B cell (primary cell): Measurements from ENCODE around the gene PTPRG. TPM values are rescaled to one million over a fixed set of nuclear protein-coding genes. Genes with fewer than 3 reads are reported as not detected.

Experiments
- ATAC-seq: fragments of 200-7000 bp; cut with Tn5 transposase; one replicate; pipeline ENCODE4 v1.10.0; 2021; ENCODE audit warnings: low read depth, mild to moderate bottlenecking, moderate number of reproducible peaks, moderate library complexity
- CTCF ChIA-PET: fragments of 350-600 bp; sonication (Branson Sonifier 250); formaldehyde crosslinking; loops from one replicate; lab custom pipeline; 2021; ENCODE audit warnings: antibody characterized with exemption, inconsistent platforms; lab: Charles Lee
- POLR2A ChIA-PET: fragments of 350-600 bp; sonication (Branson Sonifier 250); formaldehyde crosslinking; loops from one replicate; lab custom pipeline; 2021; ENCODE audit warnings: antibody characterized with exemption; lab: Charles Lee
- DNase-seq: peaks from one replicate; pipeline ENCODE4 v3.0.0; 2013
- H2AFZ ChIP-seq: 2 replicates; pipeline ENCODE4 v1.6.1; 2012; ENCODE audit warnings: mild to moderate bottlenecking, low read depth, low read length; ENCODE audit not compliant: insufficient read depth, poor library complexity, severe bottlenecking
- H3K27ac ChIP-seq, 2 donors: 1 replicate in 1 of 2; 2 replicates in 1 of 2; pipeline ENCODE4 v1.5.1; 2012 to 2013; ENCODE audit warnings: low read length in 2 of 2, mild to moderate bottlenecking in 2 of 2, moderate library complexity in 1 of 2
- H3K27me3 ChIP-seq, 4 experiments: fragments of 200-600 bp in 1 of 4; sonication (generic) in 1 of 4; replicated peaks in 1 of 4; 1 replicate in 2 of 4; 2 replicates in 2 of 4; pipeline versions ENCODE4 v1.6.1 to v1.7.0; 2013 to 2016; ENCODE audit warnings: low read length in 3 of 4, mild to moderate bottlenecking in 2 of 4, mixed read lengths in 1 of 4, moderate library complexity in 1 of 4; ENCODE audit not compliant: insufficient read depth in 4 of 4, control insufficient read depth in 3 of 4; ENCODE audit errors: control extremely low read depth in 1 of 4
- H3K36me3 ChIP-seq, 2 experiments: replicated peaks in 1 of 2; 1 replicate in 1 of 2; 2 replicates in 1 of 2; pipeline versions ENCODE4 v1.6.1 to v1.7.1; 2013; ENCODE audit warnings: low read length in 1 of 2; ENCODE audit not compliant: insufficient read depth in 2 of 2, control insufficient read depth in 1 of 2; ENCODE audit errors: control extremely low read depth in 1 of 2, extremely low read depth in 1 of 2
- H3K4me1 ChIP-seq, 2 donors: fragments of 200-600 bp in 1 of 2; sonication (generic) in 1 of 2; 1 replicate in 1 of 2; 2 replicates in 1 of 2; pipeline versions ENCODE4 v1.5.1 to v1.6.1; 2013 to 2017; ENCODE audit warnings: low read length in 2 of 2; ENCODE audit not compliant: control insufficient read depth in 2 of 2, insufficient read depth in 2 of 2
- H3K4me2 ChIP-seq: replicated peaks from 2 replicates; pipeline ENCODE3; 2012; ENCODE audit warnings: mild to moderate bottlenecking, low read depth, low read length; ENCODE audit not compliant: poor library complexity, severe bottlenecking
- H3K4me3 ChIP-seq, 5 experiments: fragments of 200-600 bp in 1 of 5; sonication (generic) in 1 of 5; 1 replicate in 3 of 5; 2 replicates in 2 of 5; pipeline versions ENCODE4 v1.5.1 to v1.7.0; 2011 to 2016; ENCODE audit warnings: low read length in 4 of 5, mild to moderate bottlenecking in 4 of 5, low read depth in 2 of 5, control low read depth in 1 of 5, moderate library complexity in 1 of 5; ENCODE audit not compliant: insufficient read depth in 1 of 5; ENCODE audit errors: control extremely low read depth in 1 of 5, extremely low read depth in 1 of 5
- H3K79me2 ChIP-seq: fragments of 200-600 bp; sonication (generic); one replicate; pipeline ENCODE4 v1.6.0; 2016; ENCODE audit warnings: low read length; ENCODE audit not compliant: control insufficient read depth, insufficient read depth
- H3K9ac ChIP-seq: fragments of 200-600 bp; sonication (generic); 2 replicates; pipeline ENCODE4 v1.6.1; 2017; ENCODE audit warnings: mild to moderate bottlenecking, low read length, moderate library complexity
- H3K9me3 ChIP-seq, 3 donors: one replicate each; pipeline versions ENCODE4 v1.6.1 to v1.7.1; 2013; ENCODE audit warnings: low read length in 2 of 3; ENCODE audit not compliant: control insufficient read depth in 2 of 3, insufficient read depth in 1 of 3; ENCODE audit errors: control extremely low read depth in 1 of 3
- H4K20me1 ChIP-seq: 2 replicates; pipeline ENCODE4 v1.6.0; 2012; ENCODE audit warnings: mild to moderate bottlenecking, low read length; ENCODE audit not compliant: insufficient read depth, control insufficient read depth, poor library complexity, severe bottlenecking
- H3K27ac Mint-ChIP-seq: one replicate; pipeline ENCODE4 v1.8.0; 2021; ENCODE audit warnings: mixed read lengths
- H3K27me3 Mint-ChIP-seq: one replicate; pipeline ENCODE4 v1.8.0; 2021; ENCODE audit warnings: mixed read lengths
- H3K4me1 Mint-ChIP-seq: one replicate; pipeline ENCODE4 v1.8.0; 2021; ENCODE audit warnings: mixed read lengths
- H3K4me3 Mint-ChIP-seq: one replicate; pipeline ENCODE4 v1.8.0; 2021; ENCODE audit warnings: mixed read lengths
- H3K9me3 Mint-ChIP-seq: one replicate; pipeline ENCODE4 v1.8.0; 2022; ENCODE audit warnings: mixed read lengths; ENCODE audit not compliant: insufficient read depth
- CTCF ChIP-seq: fragments of 200-600 bp; IDR thresholded peaks from one replicate; pipeline ENCODE4 v1.8.0; 2022; ENCODE audit warnings: antibody characterized with exemption, mild to moderate bottlenecking
- EZH2 ChIP-seq: IDR thresholded peaks from 2 replicates; pipeline ENCODE4 v1.6.1; 2012; ENCODE audit warnings: borderline replicate concordance, low read depth, mild to moderate bottlenecking, moderate library complexity, low read length; ENCODE audit not compliant: insufficient read depth, poor library complexity, severe bottlenecking
- WGBS: methylation state at CpG from one replicate; pipeline ENCODE4 v1.1.5; 2013; ENCODE audit warnings: missing lambda C conversion rate; ENCODE audit not compliant: insufficient coverage; 5-methylcytosine and 5-hydroxymethylcytosine counted together
- intact Hi-C: fragments of 100-400 bp; cut with micrococcal nuclease; formaldehyde crosslinking; loops from one replicate; pipeline ENCODE4 v1.10.0; 2022
- polyA plus RNA-seq: library from polyadenylated mRNA; depleted of rRNA; stranded (reverse); fragments of >200 nt; gene quantifications from 2 replicates; pipeline ENCODE4 v1.2.3, GENCODE V29; 2012
- total RNA-seq, 2 donors: library from RNA; stranded (reverse); fragments of 120-200 nt in 1 of 2; gene quantifications; 1 replicate in 1 of 2; 2 replicates in 1 of 2; pipeline versions ENCODE4 v1.2.3 to v1.2.4, GENCODE V29; 2013 to 2022

The PTPRG gene
- total and polyA plus RNA-seq, 2 donors (not counting 1 experiment from before 2014, with no cell fraction given), result 0.12 to 1.3 TPM

- ChIA-PET CTCF (no interaction called here), POLR2A (no interaction called here)
- peaks cover 0 to 3% (median 0%) of the 10 kb centered on the region in 3 donors for H3K9me3 ChIP-seq
- Mint-ChIP-seq H3K4me3 (no peak overlapping the region), H3K27ac (no peak overlapping the region), H3K27me3 (no peaks in the 10 kb centered on the region), H3K4me1 (peaks cover 9% of the 10 kb centered on the region), H3K9me3 (no peaks in the 10 kb centered on the region)
- H3K4me1 ChIP-seq, result peaks cover 0 to 6% of the 10 kb centered on the region in 2 donors
- H3K4me3 ChIP-seq, result no peak overlapping the region
- no peak overlapping the region for H3K27ac ChIP-seq
- H3K36me3 ChIP-seq, result no peaks in the 10 kb centered on the region
- H3K9ac ChIP-seq, result no peak overlapping the region
- no CpG with 5 or more reads among the region's 1 CpG for WGBS
- no peak overlapping the region for H2AFZ ChIP-seq
- no peaks in the 10 kb centered on the region for H3K79me2 ChIP-seq
- no peak for TF ChIP-seq EZH2
- TF ChIP-seq CTCF, result no peak
- no peaks in the 10 kb centered on the region for H4K20me1 ChIP-seq
- DNase-seq, result no peak
- no peak overlapping the region for H3K4me2 ChIP-seq
- ATAC-seq, result no peak
- intact Hi-C loops, result no loop called here
- no peaks in the 10 kb centered on the region for H3K27me3 ChIP-seq
These were observed 77.4 kb downstream of the PTPRG start for GRCh38 chr3:61638741-61639140.

GRCh38 chr3:61639991-61640390, 78.6 kb downstream of the PTPRG start:
- no peaks in the 10 kb centered on the region for H3K27me3 ChIP-seq
- H3K4me2 ChIP-seq, result no peak overlapping the region
- ATAC-seq, result no peak
- TF ChIP-seq EZH2 (no peak), CTCF (no peak)
- ChIA-PET POLR2A (no interaction called here), CTCF (no interaction called here)
- H3K9me3 Mint-ChIP-seq, result no peaks in the 10 kb centered on the region
- peaks cover 0 to 3% (median 0%) of the 10 kb centered on the region in 3 donors for H3K9me3 ChIP-seq
- no peak overlapping the region for H2AFZ ChIP-seq
- H3K27me3 Mint-ChIP-seq, result no peaks in the 10 kb centered on the region
- H3K4me3 Mint-ChIP-seq, result no peak overlapping the region
- no peak overlapping the region for H3K27ac Mint-ChIP-seq
- DNase-seq, result no peak
- no peaks in the 10 kb centered on the region for H4K20me1 ChIP-seq
- peaks cover 9% of the 10 kb centered on the region for H3K4me1 Mint-ChIP-seq
- intact Hi-C loops, result no loop called here
- H3K4me3 ChIP-seq, result no peak overlapping the region
- peaks cover 0 to 6% of the 10 kb centered on the region in 2 donors for H3K4me1 ChIP-seq
- H3K36me3 ChIP-seq, result no peaks in the 10 kb centered on the region
- no CpG with 5 or more reads among the region's 2 CpGs for WGBS
- no peak overlapping the region for H3K9ac ChIP-seq
- H3K27ac ChIP-seq, result no peak overlapping the region
- H3K79me2 ChIP-seq, result no peaks in the 10 kb centered on the region
